A549 (cell line): ENCODE results near the gene TNS2. TPM values are rescaled to one million over a fixed set of nuclear protein-coding genes. Genes with fewer than 3 reads are reported as not detected.

ENCODE experiments used
- ATAC-seq, 2 experiments: fragments of 200-7000 bp in 1 of 2; fragments of >200 bp in 1 of 2; cut with Nextera tagmentation in 1 of 2; cut with Tn5 transposase in 1 of 2; 3 replicates each; pipeline versions ENCODE4 v1.8.0 to v1.9.1; 2018 to 2020; ENCODE audit warnings: mild to moderate bottlenecking in 1 of 2, moderate library complexity in 1 of 2
- CTCF ChIA-PET: fragments of 300-600 bp; sonication (Branson Sonifier 250); formaldehyde crosslinking; extraction: SDS; loops from one replicate; lab custom pipeline; 2021; ENCODE audit warnings: antibody characterized with exemption, inconsistent platforms; lab: Yijun Ruan, JAX
- POLR2A ChIA-PET: fragments of 350-600 bp; formaldehyde crosslinking; extraction: SDS; loops from one replicate; lab custom pipeline; 2021; ENCODE audit warnings: antibody characterized with exemption, inconsistent platforms; lab: Yijun Ruan, JAX
- DNase-seq, 2 experiments: peaks; one replicate each; pipeline versions ENCODE4 v3.0.0 to v3.0.0-alpha.2; 2011 to 2016; ENCODE audit warnings: low read depth in 1 of 2, low spot score in 1 of 2
- FAIRE-seq: peaks from 2 replicates; lab custom pipeline; 2011; peaks lifted over from hg19 to GRCh38; lab: Jason Lieb, UNC
- H3K27ac ChIP-seq, 2 experiments: fragments of >200 bp; sonication (Bioruptor Twin); formaldehyde crosslinking; 3 replicates each; pipeline ENCODE4 v1.5.1; 2016 to 2017
- H3K4me1 ChIP-seq: fragments of >200 bp; sonication (Bioruptor Twin); formaldehyde crosslinking; 3 replicates; pipeline ENCODE4 v1.6.1; 2016
- H3K4me2 ChIP-seq: fragments of >200 bp; sonication (Bioruptor Twin); formaldehyde crosslinking; 3 replicates; pipeline ENCODE4 v1.6.1; 2016
- H3K4me3 ChIP-seq: fragments of >200 bp; sonication (Bioruptor Twin); formaldehyde crosslinking; 3 replicates; pipeline ENCODE4 v1.5.1; 2016
- H3K9me3 ChIP-seq: fragments of >200 bp; sonication (Bioruptor Twin); formaldehyde crosslinking; 3 replicates; pipeline ENCODE4 v1.6.1; 2016
- CBX2 ChIP-seq: fragments of 200-600 bp; sonication (generic); IDR thresholded peaks from 2 replicates; pipeline ENCODE4 v1.6.1; 2016; ENCODE audit warnings: low read depth, mild to moderate bottlenecking, borderline replicate concordance
- CBX8 ChIP-seq: fragments of 200-600 bp; sonication (generic); IDR thresholded peaks from 2 replicates; pipeline ENCODE4 v1.6.1; 2016
- CEBPB ChIP-seq, 2 experiments: fragments of >200 bp in 1 of 2; sonication (Bioruptor Twin) in 1 of 2; formaldehyde crosslinking in 1 of 2; IDR thresholded peaks; 2 replicates each; pipeline ENCODE4 v1.6.1; 2012 to 2016
- EHMT2 ChIP-seq: fragments of 200-600 bp; sonication (generic); IDR thresholded peaks from 2 replicates; pipeline ENCODE4 v1.6.1; 2016; ENCODE audit warnings: antibody characterized with exemption, low read depth, mild to moderate bottlenecking, moderate library complexity
- EP300 ChIP-seq, 2 experiments: fragments of >200 bp; sonication (Bioruptor Twin); formaldehyde crosslinking; IDR thresholded peaks; 2 replicates in 1 of 2; 3 replicates in 1 of 2; pipeline ENCODE4 v1.6.1; 2016 to 2017
- FOXS1 ChIP-seq: fragments of 250-450 bp; sonication (Bioruptor Pico); IDR thresholded peaks from 2 replicates; pipeline ENCODE4 v1.5.0; 2020; ENCODE audit warnings: mild to moderate bottlenecking, moderate library complexity
- GATA3 ChIP-seq: IDR thresholded peaks from 2 replicates; pipeline ENCODE4 v1.6.1; 2012; ENCODE audit warnings: borderline replicate concordance
- HDAC2 ChIP-seq: fragments of 200-600 bp; sonication (generic); IDR thresholded peaks from 2 replicates; pipeline ENCODE4 v1.6.1; 2016
- JUN ChIP-seq, 2 experiments: fragments of >200 bp; sonication (Bioruptor Twin); formaldehyde crosslinking; IDR thresholded peaks; 2 replicates in 1 of 2; 3 replicates in 1 of 2; pipeline ENCODE4 v1.6.1; 2016 to 2017
- JUNB ChIP-seq: fragments of >200 bp; sonication (Bioruptor Twin); formaldehyde crosslinking; IDR thresholded peaks from 2 replicates; pipeline ENCODE4 v1.6.1; 2016
- KDM5A ChIP-seq: fragments of 200-600 bp; sonication (generic); IDR thresholded peaks from 2 replicates; pipeline ENCODE4 v1.6.1; 2016; ENCODE audit warnings: antibody characterized with exemption, mild to moderate bottlenecking
- MYC ChIP-seq: IDR thresholded peaks from 2 replicates; pipeline ENCODE4 v1.6.1; 2012; ENCODE audit warnings: mild to moderate bottlenecking, inconsistent platforms, low read length, improper control_type of control experiment, borderline replicate concordance
- NFE2L2 ChIP-seq: fragments of 150-350 bp; conservative IDR thresholded peaks from 2 replicates; pipeline ENCODE4 v1.6.1; 2014; ENCODE audit warnings: low read length
- NR3C1 ChIP-seq: fragments of >200 bp; sonication (Bioruptor Twin); formaldehyde crosslinking; IDR thresholded peaks from 3 replicates; pipeline ENCODE4 v1.6.1; 2017
- PHF8 ChIP-seq: fragments of 200-600 bp; sonication (generic); IDR thresholded peaks from 2 replicates; pipeline ENCODE4 v1.6.1; 2016; ENCODE audit warnings: low read depth, mild to moderate bottlenecking, antibody characterized with exemption, moderate library complexity, borderline replicate concordance
- POLR2AphosphoS2 ChIP-seq: conservative IDR thresholded peaks from 2 replicates; pipeline ENCODE4 v1.6.1; 2012; ENCODE audit warnings: low read length, improper control_type of control experiment, inconsistent platforms
- SMC3 ChIP-seq: fragments of >200 bp; sonication (Bioruptor Twin); formaldehyde crosslinking; IDR thresholded peaks from 3 replicates; pipeline ENCODE4 v1.6.1; 2018; ENCODE audit warnings: inconsistent platforms
- ZC3H11A ChIP-seq: fragments of 450-650 bp; IDR thresholded peaks from 2 replicates; pipeline ENCODE4 v1.6.1; 2014; ENCODE audit warnings: antibody characterized with exemption, mild to moderate bottlenecking
- ZFP36 ChIP-seq: fragments of 450-650 bp; IDR thresholded peaks from 2 replicates; pipeline ENCODE4 v1.6.1; 2014; ENCODE audit warnings: borderline replicate concordance; ENCODE audit not compliant: partially characterized antibody
- ZNF302 ChIP-seq: fragments of 250-450 bp; sonication (Bioruptor Pico); IDR thresholded peaks from 2 replicates; pipeline ENCODE4 v1.9.0; 2021; ENCODE audit warnings: inconsistent platforms, mild to moderate bottlenecking, moderate library complexity
- WGBS: methylation state at CpG from one replicate; pipeline ENCODE4 v1.1.6; 2017; ENCODE audit errors: missing lambda C conversion rate; 5-methylcytosine and 5-hydroxymethylcytosine counted together
- polyA plus RNA-seq, 4 experiments: library from polyadenylated mRNA; depleted of rRNA in 3 of 4; stranded (reverse); fragments of >200 nt; fragmentation: RNase III in 1 of 4; extraction: RNeasy Plus Mini Kit Qiagen cat#74134 plus additional on column Dnase treatment in 1 of 4; gene quantifications; 2 replicates in 3 of 4; 3 replicates in 1 of 4; pipeline ENCODE4 v1.2.3, GENCODE V29; 2011 to 2017
- TF ChIP-seq, protein P1 (sequence below): fragments of 250-450 bp; sonication (Bioruptor Pico); IDR thresholded peaks from 2 replicates; pipeline ENCODE4 v1.5.0; 2020; ENCODE audit warnings: low read depth, mild to moderate bottlenecking, moderate library complexity
- TF ChIP-seq, protein P2 (sequence below): fragments of 200-600 bp; sonication (generic); IDR thresholded peaks from 2 replicates; pipeline ENCODE4 v1.6.1; 2016; ENCODE audit warnings: antibody characterized with exemption, mild to moderate bottlenecking, moderate library complexity
- TF ChIP-seq, protein P3 (sequence below): fragments of 450-650 bp; IDR thresholded peaks from 2 replicates; pipeline ENCODE4 v1.6.1; 2014; ENCODE audit warnings: antibody characterized with exemption
- TF ChIP-seq, protein P4 (sequence below): fragments of >200 bp; sonication (Bioruptor Twin); formaldehyde crosslinking; IDR thresholded peaks from 3 replicates; pipeline ENCODE4 v1.6.1; 2016
- TF ChIP-seq, protein P5 (sequence below): fragments of 150-350 bp; IDR thresholded peaks from 2 replicates; pipeline ENCODE4 v1.6.1; 2014; ENCODE audit warnings: low read depth, mild to moderate bottlenecking, low read length
- TF ChIP-seq, protein P6 (sequence below): fragments of >200 bp; sonication (Bioruptor Twin); formaldehyde crosslinking; IDR thresholded peaks from 2 replicates; pipeline ENCODE4 v1.6.1; 2016

TNS2 gene
- polyA plus RNA-seq, 2 of the 4 experiments (the other 2 are of a cell fraction): 11.5 to 15.3 TPM

DNA sequence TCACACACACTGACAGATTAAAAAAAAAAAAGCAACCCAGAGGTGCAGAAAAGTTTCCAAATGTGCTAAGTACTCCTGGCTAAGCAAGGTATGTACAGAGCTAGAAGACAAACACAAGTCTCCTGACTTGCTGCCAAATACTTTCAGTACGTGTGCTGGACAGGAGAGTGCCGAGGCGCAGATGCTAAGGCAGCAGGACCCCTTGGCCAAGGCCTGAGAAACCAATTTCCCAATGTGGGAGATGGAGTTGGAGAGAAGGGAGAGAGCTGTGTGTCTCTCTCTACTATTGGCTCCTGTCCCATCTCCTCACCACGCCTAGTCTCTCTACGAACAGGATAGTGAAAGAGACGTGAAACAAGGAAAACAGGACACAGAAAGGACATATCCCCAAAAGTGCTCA, 24.0 kb downstream of the TNS2 start:
- Histone ChIP-seq H3K4me3 (no peak overlapping the region), H3K27ac (no peak overlapping the region), H3K4me2 (no peak overlapping the region), H3K9me3 (no peaks in the 10 kb centered on the region), H3K4me1 (peaks cover 19% of the 10 kb centered on the region)
- TF ChIP-seq, protein P1, sequence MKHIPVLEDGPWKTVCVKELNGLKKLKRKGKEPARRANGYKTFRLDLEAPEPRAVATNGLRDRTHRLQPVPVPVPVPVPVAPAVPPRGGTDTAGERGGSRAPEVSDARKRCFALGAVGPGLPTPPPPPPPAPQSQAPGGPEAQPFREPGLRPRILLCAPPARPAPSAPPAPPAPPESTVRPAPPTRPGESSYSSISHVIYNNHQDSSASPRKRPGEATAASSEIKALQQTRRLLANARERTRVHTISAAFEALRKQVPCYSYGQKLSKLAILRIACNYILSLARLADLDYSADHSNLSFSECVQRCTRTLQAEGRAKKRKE: no peak
- TF ChIP-seq FOXS1 (no peak), NFE2L2 (no peak), CBX8 (no peak), GATA3 (no peak), JUN (IDR thresholded peaks at IDR 0.05) (no peak), ZNF302 (CRISPR knock-in tag) (no peak), ZFP36 (no peak), KDM5A (no peak), HDAC2 (no peak), NR3C1 (no peak), SMC3 (no peak), POLR2AphosphoS2 (no peak), ZC3H11A (no peak)
- TF ChIP-seq, protein P2, sequence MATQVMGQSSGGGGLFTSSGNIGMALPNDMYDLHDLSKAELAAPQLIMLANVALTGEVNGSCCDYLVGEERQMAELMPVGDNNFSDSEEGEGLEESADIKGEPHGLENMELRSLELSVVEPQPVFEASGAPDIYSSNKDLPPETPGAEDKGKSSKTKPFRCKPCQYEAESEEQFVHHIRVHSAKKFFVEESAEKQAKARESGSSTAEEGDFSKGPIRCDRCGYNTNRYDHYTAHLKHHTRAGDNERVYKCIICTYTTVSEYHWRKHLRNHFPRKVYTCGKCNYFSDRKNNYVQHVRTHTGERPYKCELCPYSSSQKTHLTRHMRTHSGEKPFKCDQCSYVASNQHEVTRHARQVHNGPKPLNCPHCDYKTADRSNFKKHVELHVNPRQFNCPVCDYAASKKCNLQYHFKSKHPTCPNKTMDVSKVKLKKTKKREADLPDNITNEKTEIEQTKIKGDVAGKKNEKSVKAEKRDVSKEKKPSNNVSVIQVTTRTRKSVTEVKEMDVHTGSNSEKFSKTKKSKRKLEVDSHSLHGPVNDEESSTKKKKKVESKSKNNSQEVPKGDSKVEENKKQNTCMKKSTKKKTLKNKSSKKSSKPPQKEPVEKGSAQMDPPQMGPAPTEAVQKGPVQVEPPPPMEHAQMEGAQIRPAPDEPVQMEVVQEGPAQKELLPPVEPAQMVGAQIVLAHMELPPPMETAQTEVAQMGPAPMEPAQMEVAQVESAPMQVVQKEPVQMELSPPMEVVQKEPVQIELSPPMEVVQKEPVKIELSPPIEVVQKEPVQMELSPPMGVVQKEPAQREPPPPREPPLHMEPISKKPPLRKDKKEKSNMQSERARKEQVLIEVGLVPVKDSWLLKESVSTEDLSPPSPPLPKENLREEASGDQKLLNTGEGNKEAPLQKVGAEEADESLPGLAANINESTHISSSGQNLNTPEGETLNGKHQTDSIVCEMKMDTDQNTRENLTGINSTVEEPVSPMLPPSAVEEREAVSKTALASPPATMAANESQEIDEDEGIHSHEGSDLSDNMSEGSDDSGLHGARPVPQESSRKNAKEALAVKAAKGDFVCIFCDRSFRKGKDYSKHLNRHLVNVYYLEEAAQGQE: no peak
- TF ChIP-seq, protein P3, sequence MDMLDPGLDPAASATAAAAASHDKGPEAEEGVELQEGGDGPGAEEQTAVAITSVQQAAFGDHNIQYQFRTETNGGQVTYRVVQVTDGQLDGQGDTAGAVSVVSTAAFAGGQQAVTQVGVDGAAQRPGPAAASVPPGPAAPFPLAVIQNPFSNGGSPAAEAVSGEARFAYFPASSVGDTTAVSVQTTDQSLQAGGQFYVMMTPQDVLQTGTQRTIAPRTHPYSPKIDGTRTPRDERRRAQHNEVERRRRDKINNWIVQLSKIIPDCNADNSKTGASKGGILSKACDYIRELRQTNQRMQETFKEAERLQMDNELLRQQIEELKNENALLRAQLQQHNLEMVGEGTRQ: no peak
- POLR2A ChIA-PET: no interaction called here
- CTCF ChIA-PET: interaction anchor here (0.8 to 45.5 kb wide), 5 partner anchors 9 to 139 kb away, joined by 3 to 1424 read pairs (median 4); partner anchors contain the start of genes IGFBP6, SOAT2, SPRYD3 and TNS2
- DNase-seq (no peak), FAIRE-seq (no peak), ATAC-seq (no peak)
- 87% methylated on average over 6 of the region's 6 CpGs for whole genome bisulfite sequencing

DNA sequence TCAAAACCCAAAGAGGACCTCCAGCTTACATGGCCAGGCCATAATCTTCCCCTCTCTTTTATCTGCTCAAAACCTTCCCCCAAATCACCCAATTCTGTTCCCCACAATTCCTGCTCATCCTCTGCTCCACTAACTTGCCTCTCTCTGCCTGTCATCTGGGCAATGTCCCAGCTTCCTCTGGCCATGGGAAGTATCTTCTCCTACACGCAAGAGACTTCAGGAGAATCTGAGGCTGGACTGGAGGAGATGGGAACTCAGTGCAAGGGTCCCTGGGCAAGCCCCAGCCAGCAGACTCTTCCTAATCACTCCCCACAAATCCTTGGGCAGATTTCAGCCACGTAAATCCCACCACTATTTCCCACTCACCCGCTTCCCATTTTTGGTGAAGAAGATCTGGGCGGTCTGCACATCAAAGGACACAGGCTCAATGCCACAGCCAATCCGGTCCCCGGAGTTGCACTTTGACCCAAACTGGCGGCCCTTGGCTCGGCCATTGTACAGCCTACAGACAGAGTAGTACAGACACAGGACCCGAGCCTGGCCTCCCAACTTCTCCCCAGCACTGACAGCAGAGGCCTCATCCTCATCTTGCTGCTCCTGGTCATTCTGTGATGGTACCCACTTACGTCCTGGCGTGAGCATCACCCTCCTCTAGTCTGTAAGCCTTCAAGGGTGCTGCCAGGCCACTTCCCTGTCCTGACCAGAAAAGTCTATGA, 24.6 kb downstream of the TNS2 start:
- POLR2A ChIA-PET: no interaction called here

DNA sequence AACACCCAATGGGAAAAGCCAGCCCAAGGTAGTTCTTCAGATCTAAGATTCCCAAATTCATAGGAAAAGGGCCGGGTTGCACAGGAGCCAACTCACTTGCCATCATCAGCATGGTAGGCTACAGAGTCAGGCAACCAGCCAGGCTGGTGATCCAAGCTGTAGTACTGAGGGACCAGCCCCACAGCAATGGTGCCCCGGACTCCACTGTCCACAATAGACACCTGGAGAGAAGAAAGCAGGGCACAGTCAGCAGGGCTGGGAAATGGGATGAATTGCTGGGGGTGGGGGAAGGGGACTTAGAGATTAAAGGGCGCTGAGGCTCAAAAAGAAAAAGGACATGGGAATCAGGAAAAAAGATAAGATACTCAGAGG, 25.1 kb downstream of the TNS2 start:
- FAIRE-seq (no peak), ATAC-seq (no peak), DNase-seq (no peak)
- no peak overlapping the region for H3K4me3 ChIP-seq
- H3K9me3 ChIP-seq: no peaks in the 10 kb centered on the region
- no peak overlapping the region for H3K4me2 ChIP-seq
- H3K4me1 ChIP-seq: peaks cover 22% of the 10 kb centered on the region
- CTCF ChIA-PET: interaction anchor here (0.9 to 45.5 kb wide), 4 partner anchors 10 to 214 kb away, joined by 3 to 1424 read pairs (median 715); partner anchors contain the start of genes IGFBP6, SOAT2, SPRYD3 and TNS2
- WGBS: 84% methylated on average over 3 of the region's 3 CpGs
- H3K27ac ChIP-seq: no peak overlapping the region
- POLR2A ChIA-PET: no interaction called here
- TF ChIP-seq EHMT2 (no peak), PHF8 (no peak), FOXS1 (no peak), JUNB (no peak), CBX2 (no peak), CEBPB (IDR thresholded peaks at IDR 0.05) (no peak), MYC (no peak), JUN (IDR thresholded peaks at IDR 0.05) (no peak), CBX8 (no peak), EP300 (IDR thresholded peaks at IDR 0.05) (no peak)
- TF ChIP-seq, protein P4, sequence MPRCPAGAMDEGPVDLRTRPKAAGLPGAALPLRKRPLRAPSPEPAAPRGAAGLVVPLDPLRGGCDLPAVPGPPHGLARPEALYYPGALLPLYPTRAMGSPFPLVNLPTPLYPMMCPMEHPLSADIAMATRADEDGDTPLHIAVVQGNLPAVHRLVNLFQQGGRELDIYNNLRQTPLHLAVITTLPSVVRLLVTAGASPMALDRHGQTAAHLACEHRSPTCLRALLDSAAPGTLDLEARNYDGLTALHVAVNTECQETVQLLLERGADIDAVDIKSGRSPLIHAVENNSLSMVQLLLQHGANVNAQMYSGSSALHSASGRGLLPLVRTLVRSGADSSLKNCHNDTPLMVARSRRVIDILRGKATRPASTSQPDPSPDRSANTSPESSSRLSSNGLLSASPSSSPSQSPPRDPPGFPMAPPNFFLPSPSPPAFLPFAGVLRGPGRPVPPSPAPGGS: no peak
- TF ChIP-seq, protein P5, sequence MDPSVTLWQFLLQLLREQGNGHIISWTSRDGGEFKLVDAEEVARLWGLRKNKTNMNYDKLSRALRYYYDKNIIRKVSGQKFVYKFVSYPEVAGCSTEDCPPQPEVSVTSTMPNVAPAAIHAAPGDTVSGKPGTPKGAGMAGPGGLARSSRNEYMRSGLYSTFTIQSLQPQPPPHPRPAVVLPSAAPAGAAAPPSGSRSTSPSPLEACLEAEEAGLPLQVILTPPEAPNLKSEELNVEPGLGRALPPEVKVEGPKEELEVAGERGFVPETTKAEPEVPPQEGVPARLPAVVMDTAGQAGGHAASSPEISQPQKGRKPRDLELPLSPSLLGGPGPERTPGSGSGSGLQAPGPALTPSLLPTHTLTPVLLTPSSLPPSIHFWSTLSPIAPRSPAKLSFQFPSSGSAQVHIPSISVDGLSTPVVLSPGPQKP: no peak

More for the DNA sequence above, 24.6 kb downstream of the TNS2 start:
- ATAC-seq (no peak), FAIRE-seq (no peak), DNase-seq (no peak)
- CTCF ChIA-PET: interaction anchor here (1.3 to 45.5 kb wide), 3 partner anchors 9 to 123 kb away, joined by 4 to 1424 read pairs (median 1424); partner anchors contain the start of genes IGFBP6, SOAT2, SPRYD3 and TNS2
- Histone ChIP-seq H3K27ac (no peak overlapping the region), H3K4me2 (no peak overlapping the region), H3K4me3 (no peak overlapping the region), H3K9me3 (no peaks in the 10 kb centered on the region), H3K4me1 (peaks cover 19% of the 10 kb centered on the region)
- whole genome bisulfite sequencing: 96% methylated on average over 11 of the region's 11 CpGs
- TF ChIP-seq PHF8: no peak
- TF ChIP-seq HDAC2: no peak
- TF ChIP-seq, protein P6, sequence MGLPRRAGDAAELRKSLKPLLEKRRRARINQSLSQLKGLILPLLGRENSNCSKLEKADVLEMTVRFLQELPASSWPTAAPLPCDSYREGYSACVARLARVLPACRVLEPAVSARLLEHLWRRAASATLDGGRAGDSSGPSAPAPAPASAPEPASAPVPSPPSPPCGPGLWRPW: no peak
- TF ChIP-seq ZNF302 (CRISPR knock-in tag): no peak
